ENCODE measurements around the gene RSRP1.
"Not testable (repeated sequence)": the region's sequence is repeated elsewhere in the genome, so short reads cannot be mapped to it uniquely, and the experiment has no call there.

RSRP1 gene

DNA sequence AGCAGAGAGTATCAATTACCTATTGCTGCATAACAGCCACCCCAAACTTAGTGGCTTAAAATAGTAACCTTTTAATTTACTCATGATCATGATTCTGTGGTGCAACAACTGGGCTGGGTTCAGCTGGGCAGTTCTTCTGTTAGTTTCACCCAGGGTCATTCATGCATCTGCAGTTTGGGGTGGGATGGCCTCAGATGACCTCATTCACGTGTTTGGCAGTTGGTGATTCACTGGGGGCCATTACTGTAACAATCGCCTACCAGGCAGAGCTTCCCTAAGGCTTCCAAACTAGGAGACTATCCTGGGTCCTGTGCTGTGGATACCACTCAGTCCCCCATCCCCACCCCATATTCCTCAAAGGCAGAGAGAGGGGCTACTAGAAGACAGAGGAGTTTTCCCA lies 31.1 kb upstream of the RSRP1 start:
- not testable (repeated sequence) for H3K27me3 ChIP-seq (ENCODE audit: control insufficient read depth in 5 of 5, insufficient read depth in 4 of 5, low read length in 5 of 5); H3K4me1 ChIP-seq (ENCODE audit: control insufficient read depth in 5 of 5, insufficient read depth in 5 of 5, low read length in 5 of 5); H3K9me3 ChIP-seq (ENCODE audit: control insufficient read depth in 5 of 5, low read length in 5 of 5); H3K36me3 ChIP-seq (ENCODE audit: control insufficient read depth in 5 of 5, insufficient read depth in 5 of 5, low read length in 5 of 5); H3K9ac ChIP-seq (ENCODE audit: low read length in 5 of 5); H3K27ac ChIP-seq (ENCODE audit: low read depth, low read length); H3K4me3 ChIP-seq (ENCODE audit: low read depth in 1 of 5, low read length in 5 of 5)

DNA sequence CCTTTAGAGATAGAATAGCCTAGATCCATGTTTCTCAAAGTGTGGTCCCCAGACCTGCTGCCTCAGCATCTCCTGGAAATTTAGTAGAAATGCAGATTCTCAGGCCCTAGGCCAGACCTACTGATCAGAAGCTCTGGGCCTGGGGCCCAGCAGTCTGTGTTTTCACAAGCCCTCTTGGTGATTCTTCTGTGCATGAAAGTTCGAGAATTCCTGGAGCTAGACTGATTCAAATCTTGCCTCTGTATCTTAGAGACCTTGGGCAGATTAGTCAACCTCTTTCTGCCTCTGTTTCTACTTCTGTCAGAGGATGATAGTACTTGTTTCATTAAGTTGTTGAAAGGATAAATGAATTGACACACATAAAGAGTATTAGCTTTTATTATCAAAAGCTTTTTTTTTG lies 30.0 kb upstream of the RSRP1 start:
- not testable (repeated sequence) for H3K4me1 ChIP-seq (ENCODE audit: control insufficient read depth in 5 of 5, insufficient read depth in 5 of 5, low read length in 5 of 5); H3K27me3 ChIP-seq (ENCODE audit: control insufficient read depth in 5 of 5, insufficient read depth in 4 of 5, low read length in 5 of 5); H3K9ac ChIP-seq (ENCODE audit: low read length in 5 of 5); H3K27ac ChIP-seq (ENCODE audit: low read depth, low read length); H3K4me3 ChIP-seq (ENCODE audit: low read depth in 1 of 5, low read length in 5 of 5); H3K9me3 ChIP-seq (ENCODE audit: control insufficient read depth in 5 of 5, low read length in 5 of 5); H3K36me3 ChIP-seq (ENCODE audit: control insufficient read depth in 5 of 5, insufficient read depth in 5 of 5, low read length in 5 of 5)

DNA sequence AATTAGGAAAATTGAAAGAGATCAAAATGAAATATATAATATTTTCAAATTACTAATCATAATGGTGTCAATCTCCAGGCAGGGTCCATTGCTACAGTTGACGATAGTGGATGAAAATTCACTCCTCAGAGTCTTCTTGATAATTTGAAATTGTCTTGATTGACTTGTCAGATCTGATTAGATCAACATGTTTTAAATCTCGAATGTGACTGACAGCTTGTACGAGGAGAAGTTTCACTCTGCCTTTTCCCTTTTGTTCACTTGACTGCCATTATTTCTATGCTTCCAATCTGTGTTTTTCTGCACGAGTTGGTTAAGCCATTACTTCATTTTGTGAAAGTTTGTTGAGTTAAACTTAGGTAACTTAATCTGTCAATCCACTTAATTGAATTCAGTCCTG lies 28.4 kb upstream of the RSRP1 start:
- not testable (repeated sequence) for H3K4me3 ChIP-seq (ENCODE audit: low read depth in 1 of 5, low read length in 5 of 5); H3K27me3 ChIP-seq (ENCODE audit: control insufficient read depth in 5 of 5, insufficient read depth in 4 of 5, low read length in 5 of 5); H3K27ac ChIP-seq (ENCODE audit: low read depth, low read length); H3K9me3 ChIP-seq (ENCODE audit: control insufficient read depth in 5 of 5, low read length in 5 of 5); H3K4me1 ChIP-seq (ENCODE audit: control insufficient read depth in 5 of 5, insufficient read depth in 5 of 5, low read length in 5 of 5); H3K9ac ChIP-seq (ENCODE audit: low read length in 5 of 5); H3K36me3 ChIP-seq (ENCODE audit: control insufficient read depth in 5 of 5, insufficient read depth in 5 of 5, low read length in 5 of 5)

DNA sequence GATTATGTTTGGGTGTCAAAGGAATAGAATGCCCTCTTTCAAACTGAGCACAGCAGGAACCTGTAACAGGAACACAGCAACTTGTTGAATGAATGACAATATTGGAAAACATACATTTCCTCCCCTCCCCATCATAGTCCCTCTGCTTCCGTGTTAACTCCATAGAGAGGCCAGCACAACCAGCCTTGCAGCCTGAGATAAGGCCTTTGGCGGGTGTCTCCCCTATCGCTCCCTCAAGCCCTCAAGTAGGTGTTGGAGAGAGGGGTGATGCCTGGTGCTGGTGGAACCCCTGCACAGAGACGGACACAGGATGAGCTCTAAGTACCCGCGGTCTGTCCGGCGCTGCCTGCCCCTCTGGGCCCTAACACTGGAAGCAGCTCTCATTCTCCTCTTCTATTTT lies 25.0 kb upstream of the RSRP1 start, which contains the start of gene RHD:
Gene RHD, plus strand, starts transcription at position 272 of the 400 bp plus-strand sequence. Its CDS starts 39 bp downstream, at position 311.
- H3K4me1 ChIP-seq (ENCODE audit: control insufficient read depth in 5 of 5, insufficient read depth in 5 of 5, low read length in 5 of 5); H3K9me3 ChIP-seq (ENCODE audit: control insufficient read depth in 5 of 5, low read length in 5 of 5); H3K9ac ChIP-seq (ENCODE audit: low read length in 5 of 5); H3K27me3 ChIP-seq (ENCODE audit: control insufficient read depth in 5 of 5, insufficient read depth in 4 of 5, low read length in 5 of 5); H3K4me3 ChIP-seq (ENCODE audit: low read depth in 1 of 5, low read length in 5 of 5); H3K36me3 ChIP-seq (ENCODE audit: control insufficient read depth in 5 of 5, insufficient read depth in 5 of 5, low read length in 5 of 5); H3K27ac ChIP-seq (ENCODE audit: low read depth, low read length): not testable (repeated sequence)

DNA sequence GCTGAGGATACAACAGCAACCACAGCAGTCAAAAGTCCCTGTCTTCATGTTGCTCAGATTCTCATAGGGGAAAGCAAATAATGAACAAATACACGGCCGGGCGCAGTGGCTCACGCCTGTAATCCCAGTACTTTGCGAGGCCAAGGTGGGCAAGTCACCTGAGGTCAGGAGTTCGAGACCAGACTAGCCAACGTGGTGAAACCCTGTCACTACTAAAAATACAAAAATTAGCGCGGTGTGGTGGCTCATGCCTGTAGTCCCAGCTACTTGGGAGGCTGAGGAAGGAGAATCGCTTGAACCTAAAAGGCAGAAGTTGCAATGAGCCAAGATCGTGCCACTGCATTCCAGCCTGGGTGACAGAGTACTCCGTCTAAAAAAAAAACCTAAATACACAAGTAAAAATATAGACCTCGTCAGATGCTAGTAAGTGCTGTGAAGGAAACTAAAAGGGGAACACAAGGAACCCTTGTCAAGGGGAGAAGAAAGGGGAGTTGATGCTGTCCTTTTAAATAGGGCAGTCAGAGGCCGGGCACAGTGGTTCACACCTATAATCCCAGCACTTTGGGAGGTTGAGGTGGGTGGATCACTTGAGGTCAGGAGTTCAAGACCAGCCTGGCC lies 21.0 kb upstream of the RSRP1 start:
- not testable (repeated sequence) for H3K27me3 ChIP-seq (ENCODE audit: control insufficient read depth in 5 of 5, insufficient read depth in 4 of 5, low read length in 5 of 5); H3K9ac ChIP-seq (ENCODE audit: low read length in 5 of 5); H3K4me1 ChIP-seq (ENCODE audit: control insufficient read depth in 5 of 5, insufficient read depth in 5 of 5, low read length in 5 of 5); H3K9me3 ChIP-seq (ENCODE audit: control insufficient read depth in 5 of 5, low read length in 5 of 5); H3K27ac ChIP-seq (ENCODE audit: low read depth, low read length); H3K36me3 ChIP-seq (ENCODE audit: control insufficient read depth in 5 of 5, insufficient read depth in 5 of 5, low read length in 5 of 5)
- peak overlapping the region in 3 of 5 donors; percentile 29 to 54 (median 44) for H3K4me3 ChIP-seq (ENCODE audit: low read depth in 1 of 5, low read length in 5 of 5)

- H3K27ac ChIP-seq (ENCODE audit: low read depth, low read length); H3K27me3 ChIP-seq (ENCODE audit: control insufficient read depth in 5 of 5, insufficient read depth in 4 of 5, low read length in 5 of 5); H3K4me1 ChIP-seq (ENCODE audit: control insufficient read depth in 5 of 5, insufficient read depth in 5 of 5, low read length in 5 of 5); H3K36me3 ChIP-seq (ENCODE audit: control insufficient read depth in 5 of 5, insufficient read depth in 5 of 5, low read length in 5 of 5); H3K9me3 ChIP-seq (ENCODE audit: control insufficient read depth in 5 of 5, low read length in 5 of 5); H3K9ac ChIP-seq (ENCODE audit: low read length in 5 of 5): not testable (repeated sequence)
- H3K4me3 ChIP-seq (ENCODE audit: low read depth in 1 of 5, low read length in 5 of 5), result peak overlapping the region in 3 of 5 donors; percentile 29 to 54 (median 44)
Observed at GRCh38 chr1:25267288-25268142, 20.3 kb upstream of the RSRP1 start.

- not testable (repeated sequence) for H3K27ac ChIP-seq (ENCODE audit: low read depth, low read length); H3K36me3 ChIP-seq (ENCODE audit: control insufficient read depth in 5 of 5, insufficient read depth in 5 of 5, low read length in 5 of 5); H3K27me3 ChIP-seq (ENCODE audit: control insufficient read depth in 5 of 5, insufficient read depth in 4 of 5, low read length in 5 of 5); H3K9me3 ChIP-seq (ENCODE audit: control insufficient read depth in 5 of 5, low read length in 5 of 5); H3K4me1 ChIP-seq (ENCODE audit: control insufficient read depth in 5 of 5, insufficient read depth in 5 of 5, low read length in 5 of 5); H3K9ac ChIP-seq (ENCODE audit: low read length in 5 of 5)
- H3K4me3 ChIP-seq (ENCODE audit: low read depth in 1 of 5, low read length in 5 of 5), result peak overlapping the region in 3 of 5 donors; percentile 50 to 63 (median 54)
Observed at GRCh38 chr1:25266554-25267287, 19.5 kb upstream of the RSRP1 start.

- not testable (repeated sequence) for H3K4me1 ChIP-seq (ENCODE audit: control insufficient read depth in 5 of 5, insufficient read depth in 5 of 5, low read length in 5 of 5); H3K27me3 ChIP-seq (ENCODE audit: control insufficient read depth in 5 of 5, insufficient read depth in 4 of 5, low read length in 5 of 5); H3K9ac ChIP-seq (ENCODE audit: low read length in 5 of 5); H3K9me3 ChIP-seq (ENCODE audit: control insufficient read depth in 5 of 5, low read length in 5 of 5); H3K4me3 ChIP-seq (ENCODE audit: low read depth in 1 of 5, low read length in 5 of 5); H3K27ac ChIP-seq (ENCODE audit: low read depth, low read length); H3K36me3 ChIP-seq (ENCODE audit: control insufficient read depth in 5 of 5, insufficient read depth in 5 of 5, low read length in 5 of 5)
Observed at GRCh38 chr1:25260336-25260735, 13.1 kb upstream of the RSRP1 start.

GRCh38 chr1:25259813-25260212 lies 12.6 kb upstream of the RSRP1 start:
- H3K36me3 ChIP-seq (ENCODE audit: control insufficient read depth in 5 of 5, insufficient read depth in 5 of 5, low read length in 5 of 5); H3K27me3 ChIP-seq (ENCODE audit: control insufficient read depth in 5 of 5, insufficient read depth in 4 of 5, low read length in 5 of 5); H3K9me3 ChIP-seq (ENCODE audit: control insufficient read depth in 5 of 5, low read length in 5 of 5); H3K4me1 ChIP-seq (ENCODE audit: control insufficient read depth in 5 of 5, insufficient read depth in 5 of 5, low read length in 5 of 5); H3K27ac ChIP-seq (ENCODE audit: low read depth, low read length); H3K4me3 ChIP-seq (ENCODE audit: low read depth in 1 of 5, low read length in 5 of 5); H3K9ac ChIP-seq (ENCODE audit: low read length in 5 of 5): not testable (repeated sequence)

DNA sequence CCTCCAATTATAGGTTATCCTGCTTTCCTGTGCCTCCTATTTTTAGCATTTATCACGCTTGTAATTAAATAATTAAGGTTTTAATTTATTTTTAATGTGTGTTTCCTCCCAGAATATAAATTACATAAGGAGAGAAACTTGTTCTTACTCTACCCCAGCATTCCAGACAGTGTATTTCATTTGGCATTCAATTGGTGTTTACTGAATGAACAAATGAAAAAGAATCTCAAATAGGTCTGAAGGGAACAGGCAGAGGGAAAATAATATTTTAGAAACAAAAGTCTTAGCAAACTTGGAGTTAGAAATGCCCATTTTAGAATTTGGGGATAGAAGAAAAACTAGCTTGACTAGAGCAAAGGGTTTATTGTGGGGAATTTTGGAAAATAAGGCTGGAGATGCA lies 9.9 kb upstream of the RSRP1 start:
- Histone ChIP-seq H3K27ac (ENCODE audit: low read depth, low read length) (no peak overlapping the region), H3K36me3 (ENCODE audit: control insufficient read depth in 5 of 5, insufficient read depth in 5 of 5, low read length in 5 of 5) (no peaks in the 10 kb centered on the region)

More for the DNA sequence above, 9.9 kb upstream of the RSRP1 start:
- H3K27me3 ChIP-seq (ENCODE audit: control insufficient read depth in 5 of 5, insufficient read depth in 4 of 5, low read length in 5 of 5), result no peaks in the 10 kb centered on the region
- no peaks in the 10 kb centered on the region for H3K9me3 ChIP-seq (ENCODE audit: control insufficient read depth in 5 of 5, low read length in 5 of 5)
- H3K4me3 ChIP-seq (ENCODE audit: low read depth in 1 of 5, low read length in 5 of 5), result no peak overlapping the region
- no peak overlapping the region for H3K9ac ChIP-seq (ENCODE audit: low read length in 5 of 5)
- peaks cover 0 to 3% (median 0%) of the 10 kb centered on the region in 5 donors for H3K4me1 ChIP-seq (ENCODE audit: control insufficient read depth in 5 of 5, insufficient read depth in 5 of 5, low read length in 5 of 5)

Measured in subcutaneous abdominal adipose tissue (tissue), 5 donors.